Parathyroid adenoma (tissue), 2 donors: ENCODE results near the gene FCHO2.

Source experiments
- H2AFZ ChIP-seq: fragments of 300-600 bp; sonication (generic); one replicate; pipeline ENCODE4 v1.7.0; 2017; ENCODE audit warnings: antibody characterized with exemption, mild to moderate bottlenecking
- H3K27ac ChIP-seq: fragments of 300-600 bp; sonication (generic); one replicate; pipeline ENCODE4 v1.7.0; 2017
- H3K27me3 ChIP-seq: fragments of 300-600 bp; sonication (generic); one replicate; pipeline ENCODE4 v1.7.0; 2017; ENCODE audit warnings: low read length; ENCODE audit not compliant: control insufficient read depth, insufficient read depth
- H3K36me3 ChIP-seq: fragments of 300-600 bp; sonication (generic); one replicate; pipeline ENCODE4 v1.7.0; 2017; ENCODE audit warnings: low read length; ENCODE audit not compliant: control insufficient read depth, insufficient read depth
- H3K4me1 ChIP-seq: fragments of 300-600 bp; sonication (generic); one replicate; pipeline ENCODE4 v1.7.0; 2017; ENCODE audit warnings: control low read depth
- H3K4me2 ChIP-seq: fragments of 300-600 bp; sonication (generic); one replicate; pipeline ENCODE4 v1.7.0; 2017; ENCODE audit warnings: low read length
- H3K4me3 ChIP-seq: fragments of 300-600 bp; sonication (generic); one replicate; pipeline ENCODE4 v1.7.0; 2017; ENCODE audit warnings: low read depth, low read length
- H3K79me2 ChIP-seq: fragments of 300-600 bp; sonication (generic); one replicate; pipeline ENCODE4 v1.7.0; 2017; ENCODE audit warnings: control low read depth
- H3K9ac ChIP-seq: fragments of 300-600 bp; sonication (generic); one replicate; pipeline ENCODE4 v1.7.0; 2017; ENCODE audit warnings: mild to moderate bottlenecking
- H3K9me3 ChIP-seq: fragments of 300-600 bp; sonication (generic); one replicate; pipeline ENCODE4 v1.7.0; 2017; ENCODE audit warnings: low read length; ENCODE audit not compliant: control insufficient read depth
- CTCF ChIP-seq: fragments of 300-600 bp; sonication (generic); IDR thresholded peaks from one replicate; pipeline ENCODE4 v1.7.0; 2017; ENCODE audit warnings: antibody characterized with exemption, mild to moderate bottlenecking
- donor health status: primary hyperparathyroidism.

FCHO2 gene

GRCh38 chr5:72947498-72947897 lies 8.3 kb upstream of the FCHO2 start:
- Histone ChIP-seq H3K36me3 (no peaks in the 10 kb centered on the region), H3K4me1 (no peaks in the 10 kb centered on the region), H3K79me2 (no peaks in the 10 kb centered on the region), H2AFZ (no peak overlapping the region), H3K4me3 (no peak overlapping the region), H3K9ac (no peak overlapping the region), H3K27ac (no peak overlapping the region), H3K4me2 (no peak overlapping the region), H3K27me3 (no peaks in the 10 kb centered on the region), H3K9me3 (no peaks in the 10 kb centered on the region)
- TF ChIP-seq CTCF: no peak

GRCh38 chr5:72949481-72949880 lies 6.4 kb upstream of the FCHO2 start:
- H3K79me2 ChIP-seq: no peaks in the 10 kb centered on the region
- H3K4me2 ChIP-seq: no peak overlapping the region
- no peaks in the 10 kb centered on the region for H3K4me1 ChIP-seq
- no peak overlapping the region for H2AFZ ChIP-seq
- H3K27me3 ChIP-seq: no peaks in the 10 kb centered on the region
- no peaks in the 10 kb centered on the region for H3K9me3 ChIP-seq
- H3K4me3 ChIP-seq: no peak overlapping the region
- H3K27ac ChIP-seq: no peak overlapping the region
- H3K9ac ChIP-seq: no peak overlapping the region
- no peak for TF ChIP-seq CTCF
- no peaks in the 10 kb centered on the region for H3K36me3 ChIP-seq

- H3K79me2 ChIP-seq: no peaks in the 10 kb centered on the region
- no peaks in the 10 kb centered on the region for H3K9me3 ChIP-seq
- no peak for TF ChIP-seq CTCF
- no peak overlapping the region for H3K27ac ChIP-seq
- H3K4me2 ChIP-seq: no peak overlapping the region
- no peaks in the 10 kb centered on the region for H3K27me3 ChIP-seq
- no peak overlapping the region for H2AFZ ChIP-seq
- no peak overlapping the region for H3K9ac ChIP-seq
- no peaks in the 10 kb centered on the region for H3K4me1 ChIP-seq
- no peak overlapping the region for H3K4me3 ChIP-seq
- no peaks in the 10 kb centered on the region for H3K36me3 ChIP-seq
Measured at GRCh38 chr5:72951671-72952468, 4.0 kb upstream of the FCHO2 start.

- TF ChIP-seq CTCF: no peak
- Histone ChIP-seq H3K4me2 (no peak overlapping the region), H3K4me1 (peaks cover 4% of the 10 kb centered on the region), H3K9ac (no peak overlapping the region), H3K27me3 (no peaks in the 10 kb centered on the region), H3K4me3 (no peak overlapping the region), H3K36me3 (no peaks in the 10 kb centered on the region), H2AFZ (peak overlapping the region; percentile 19), H3K79me2 (peaks cover 6% of the 10 kb centered on the region), H3K27ac (no peak overlapping the region), H3K9me3 (no peaks in the 10 kb centered on the region)
Measured at GRCh38 chr5:72954389-72954788, 1.5 kb upstream of the FCHO2 start.
